HG02884 (cell line): ENCODE data around the gene PNLIPRP1.

ENCODE experiments used
- ATAC-seq: cut with Tn5 transposase; IDR thresholded peaks from one replicate; pipeline ENCODE4 v1.9.1; 2021; ENCODE audit warnings: mild to moderate bottlenecking, moderate library complexity; ENCODE audit not compliant: unreplicated experiment

Gene PNLIPRP1

DNA sequence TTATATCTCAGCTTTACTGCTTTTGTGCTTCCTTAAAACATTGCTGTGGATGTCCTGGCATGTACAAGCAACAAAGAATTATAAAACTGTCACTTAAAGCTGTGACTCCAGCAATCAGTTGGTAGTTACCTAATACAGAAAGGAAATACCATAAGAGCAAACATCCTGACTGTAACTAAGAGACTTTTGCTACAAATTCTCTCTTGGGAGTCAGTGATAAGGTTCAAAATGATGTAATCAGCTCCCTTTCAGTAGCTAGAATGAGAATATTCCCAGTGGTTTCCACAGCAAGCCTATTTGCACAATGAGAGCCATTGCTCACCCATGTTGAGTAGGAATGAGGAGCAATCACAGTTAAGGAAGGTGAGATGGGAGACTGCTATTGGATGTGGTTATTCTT is 7.6 kb downstream of the PNLIPRP1 start:
- no peak for ATAC-seq

DNA sequence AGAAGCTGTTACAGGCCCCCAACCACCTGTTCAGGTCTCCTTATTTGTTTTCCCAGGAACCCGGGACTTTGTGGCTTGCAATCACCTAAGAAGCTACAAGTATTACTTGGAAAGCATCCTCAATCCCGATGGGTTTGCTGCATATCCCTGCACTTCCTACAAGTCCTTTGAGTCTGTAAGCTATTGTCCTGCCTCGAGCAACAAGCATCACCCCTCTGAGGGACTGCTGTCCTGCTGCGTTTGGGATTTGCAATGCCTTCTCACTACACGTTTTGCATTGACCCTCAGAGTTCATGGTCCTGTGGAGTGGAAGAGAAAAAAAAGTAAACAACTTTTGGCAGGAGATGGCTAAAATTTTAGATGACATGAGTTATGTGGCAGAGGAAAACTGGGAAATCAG is 9.2 kb downstream of the PNLIPRP1 start:
- no peak for ATAC-seq

DNA sequence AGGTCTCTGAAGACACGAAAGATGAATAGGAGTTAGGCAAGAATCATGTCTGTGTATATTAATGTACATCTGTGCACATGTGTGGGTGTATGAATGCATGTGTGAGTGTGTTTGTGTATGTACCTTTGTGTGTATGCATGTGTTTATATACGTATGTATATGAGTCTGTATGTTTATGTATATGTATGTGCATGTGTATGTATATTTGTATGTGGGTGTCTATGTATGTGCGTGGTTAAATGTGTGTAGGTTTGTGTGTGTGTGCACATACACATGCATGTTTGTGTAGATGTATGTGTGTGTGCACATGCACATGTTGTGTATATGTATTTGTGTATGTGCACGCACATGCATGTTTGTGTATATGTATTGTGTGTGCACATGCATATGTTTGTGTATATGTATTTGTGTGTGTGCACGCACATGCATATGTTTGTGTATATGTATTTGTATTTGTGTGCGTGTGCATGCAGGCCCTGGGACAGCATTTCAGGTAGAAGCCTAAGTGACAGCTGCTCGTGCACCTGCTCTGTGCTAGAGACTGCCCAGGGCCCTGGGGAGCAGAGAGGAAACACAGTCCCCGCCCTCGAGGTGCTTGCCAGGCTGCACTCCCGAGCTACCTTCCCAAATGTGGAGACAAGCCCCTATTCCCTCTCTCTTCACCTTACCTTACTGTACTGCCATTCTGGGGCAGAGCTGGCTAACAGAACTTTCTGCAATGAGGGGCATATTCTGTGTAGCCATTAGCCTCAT is 12.1 kb downstream of the PNLIPRP1 start:
- no peak for ATAC-seq

DNA sequence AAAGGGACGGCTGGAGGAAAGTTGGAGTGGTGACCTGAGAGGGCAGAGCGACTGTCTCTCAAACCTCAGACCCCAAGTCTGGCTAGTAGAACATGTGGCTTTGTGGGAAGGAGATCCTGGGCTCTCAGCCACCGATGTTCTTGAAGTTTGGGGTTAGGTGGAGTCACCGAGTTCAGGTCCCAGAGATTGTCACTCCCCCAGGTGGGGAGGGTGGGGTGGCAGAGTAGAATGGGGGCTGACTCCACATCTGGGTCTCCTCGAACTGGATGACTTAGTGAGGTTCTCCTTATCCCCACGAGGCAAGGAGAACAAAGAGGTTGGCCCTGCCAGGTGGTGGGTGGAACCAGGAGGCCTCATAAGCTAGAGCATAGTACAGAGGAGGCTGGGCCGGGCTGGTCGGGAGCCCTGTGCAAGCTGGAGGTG is 15.3 kb downstream of the PNLIPRP1 start:
- no peak for ATAC-seq

DNA sequence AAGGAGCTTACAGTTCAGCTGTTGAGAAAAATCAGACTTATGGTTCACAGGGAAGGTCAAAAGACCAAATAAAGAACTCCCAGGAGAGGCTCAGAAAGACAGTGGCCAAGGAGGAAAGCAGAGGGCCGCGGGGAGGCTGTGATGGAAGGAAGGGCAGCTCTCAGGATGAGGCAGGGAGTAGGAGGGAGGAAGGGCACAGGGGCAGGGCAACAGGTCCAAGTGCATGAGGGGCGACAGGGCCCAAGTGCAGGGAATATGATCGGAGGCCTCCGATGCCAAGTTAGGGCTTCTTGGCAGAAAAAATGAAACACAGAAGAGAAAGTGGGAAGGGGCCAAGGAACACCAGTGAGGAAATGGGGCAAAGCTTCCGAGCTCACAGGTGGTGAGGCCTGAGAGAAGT is 16.6 kb downstream of the PNLIPRP1 start:
- no peak for ATAC-seq

DNA sequence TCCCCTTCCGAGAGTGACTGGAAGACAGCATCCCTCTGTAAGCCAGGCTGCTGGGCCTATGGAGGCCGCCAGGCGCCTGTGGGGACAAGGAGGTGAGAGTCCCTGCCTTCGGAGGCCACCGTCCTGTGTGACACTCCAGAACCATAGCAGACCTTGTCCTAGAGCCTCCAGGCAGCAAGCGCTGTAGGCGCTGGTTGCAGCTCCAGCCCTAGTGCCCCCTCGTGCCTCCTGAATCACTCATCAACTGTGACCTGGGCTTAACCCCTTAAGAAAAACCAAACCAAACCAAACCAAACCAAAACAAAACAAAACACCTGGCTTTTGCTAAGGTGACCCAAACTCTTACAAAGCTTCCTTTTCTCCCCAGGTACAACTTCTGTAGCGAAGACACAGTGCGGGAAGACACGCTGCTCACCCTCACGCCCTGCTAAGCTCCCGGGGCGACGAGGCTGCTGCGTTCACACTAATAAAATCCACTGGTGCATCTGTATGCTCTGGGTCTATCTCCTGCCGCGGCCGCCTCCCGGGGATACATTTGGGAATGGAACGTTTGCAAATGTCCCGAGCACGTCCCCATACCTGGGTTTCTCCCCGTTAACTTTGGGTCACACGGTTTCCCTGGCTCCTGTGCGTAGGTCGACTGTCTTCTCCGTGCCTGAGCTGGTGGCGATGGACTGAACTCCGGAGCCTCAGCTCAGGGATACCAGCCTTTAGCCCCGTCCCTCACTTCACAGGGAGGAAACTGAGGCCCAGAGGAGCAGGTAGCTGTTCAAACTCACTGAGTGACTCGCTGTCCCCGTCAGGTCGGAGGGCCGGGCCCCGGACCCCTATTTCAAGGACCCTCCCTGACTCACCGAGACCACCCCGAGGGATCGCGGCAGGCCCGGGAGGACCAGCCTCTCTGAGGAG is 18.2 kb downstream of the PNLIPRP1 start:
- ATAC-seq, result no peak

DNA sequence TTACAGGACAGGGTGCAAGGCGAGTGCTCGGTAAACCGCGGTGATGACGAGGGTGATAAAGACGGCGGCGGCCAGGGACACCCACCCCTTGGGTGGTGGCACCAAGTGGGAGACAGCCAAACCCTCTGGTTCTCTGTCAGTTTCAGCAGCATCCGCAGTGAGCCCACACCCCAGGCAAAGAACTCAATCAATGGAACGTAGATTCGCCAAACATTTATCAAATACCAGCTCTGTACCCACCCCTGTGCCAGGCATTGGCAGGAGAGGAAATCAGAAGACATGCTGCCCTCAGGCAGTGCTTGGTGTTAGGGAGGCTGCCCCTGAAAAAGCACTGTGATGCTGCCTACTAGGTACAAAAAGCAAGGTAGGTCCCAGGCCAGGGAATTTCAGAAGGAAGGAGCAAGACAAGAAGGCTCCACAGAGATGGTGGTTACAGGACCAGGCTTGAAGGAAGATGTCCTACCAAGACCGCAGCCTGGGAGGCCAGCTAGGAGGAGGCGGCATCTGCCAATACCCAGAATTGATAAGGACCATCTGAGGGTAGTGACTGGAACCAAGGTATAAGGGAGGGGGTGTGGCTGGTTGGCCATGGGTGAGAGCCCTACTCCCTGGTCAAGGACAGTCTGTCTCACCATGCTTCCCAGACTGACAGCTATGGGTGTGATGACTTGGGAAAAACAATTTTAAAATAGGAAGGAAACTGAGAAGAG is 19.8 kb downstream of the PNLIPRP1 start:
- ATAC-seq, result no peak

DNA sequence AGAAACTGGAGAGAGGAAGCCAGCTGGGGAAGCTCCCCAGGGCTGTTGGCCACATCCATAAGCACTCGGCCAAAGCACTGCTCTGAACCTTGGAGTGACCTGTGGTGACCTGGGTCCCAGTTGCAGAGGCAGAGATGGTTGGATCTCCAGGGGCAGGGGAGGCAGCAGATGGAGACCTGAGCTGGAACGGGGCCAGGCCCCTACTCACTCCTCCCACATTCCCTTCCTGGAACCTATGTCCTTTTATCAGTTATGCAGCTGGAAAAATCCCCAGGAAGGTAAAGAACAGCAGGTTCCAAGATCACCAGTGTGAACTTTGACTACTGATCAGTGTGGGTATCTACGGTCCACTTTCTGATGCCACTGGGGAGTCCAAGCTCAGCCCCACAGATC is 20.4 kb downstream of the PNLIPRP1 start:
- ATAC-seq, result no peak

DNA sequence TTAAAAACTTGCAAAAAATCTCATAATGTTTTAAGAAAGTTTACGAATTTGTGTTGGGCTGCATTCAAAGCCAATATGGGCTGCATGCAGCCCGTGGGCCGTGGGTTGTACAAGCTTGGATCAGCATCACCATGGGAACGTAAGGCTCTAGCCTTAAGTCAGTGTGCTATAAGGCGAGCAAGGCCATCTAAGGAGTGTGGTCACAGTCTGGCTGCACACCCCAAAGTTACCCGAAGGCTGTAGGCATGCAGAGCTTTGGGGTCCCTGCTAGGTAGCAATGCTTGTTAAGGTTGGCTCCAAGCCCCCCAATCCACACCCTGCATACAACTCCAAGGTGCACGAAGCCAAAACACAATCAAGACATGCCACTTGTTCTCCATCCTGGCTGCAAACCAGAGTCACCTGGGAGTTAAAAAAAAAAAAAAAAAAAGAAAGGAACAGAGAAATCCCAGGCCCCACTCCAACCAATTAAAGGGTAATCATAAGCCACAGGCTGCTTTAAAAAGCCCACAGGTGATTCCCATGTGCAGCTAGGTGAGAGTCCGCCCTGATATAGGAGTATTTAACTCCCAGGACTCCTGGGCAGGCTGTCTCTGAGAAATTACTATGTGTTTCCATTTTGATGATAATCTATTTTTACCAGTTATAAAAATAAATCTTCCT is 21.5 kb downstream of the PNLIPRP1 start:
- no peak for ATAC-seq

DNA sequence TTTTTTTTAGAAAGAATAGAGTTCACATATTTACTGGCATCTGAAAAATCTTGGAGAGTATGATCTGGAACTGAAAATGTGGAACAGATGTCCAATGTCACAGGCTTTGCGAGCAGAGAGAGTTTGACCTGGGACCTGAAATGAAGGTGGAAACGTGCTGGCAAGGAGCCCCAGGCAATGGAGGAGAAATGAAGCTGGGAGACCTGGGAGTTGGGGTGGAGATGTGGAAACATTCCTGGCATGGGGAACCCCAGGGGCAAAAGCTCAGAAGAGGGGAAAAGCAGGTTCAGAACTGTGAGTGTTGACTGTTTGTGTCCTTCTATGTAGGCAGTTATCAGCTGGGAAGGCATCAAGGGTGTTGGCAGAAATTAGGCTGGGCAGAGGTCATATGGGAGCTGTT is 22.7 kb downstream of the PNLIPRP1 start:
- ATAC-seq, result no peak

DNA sequence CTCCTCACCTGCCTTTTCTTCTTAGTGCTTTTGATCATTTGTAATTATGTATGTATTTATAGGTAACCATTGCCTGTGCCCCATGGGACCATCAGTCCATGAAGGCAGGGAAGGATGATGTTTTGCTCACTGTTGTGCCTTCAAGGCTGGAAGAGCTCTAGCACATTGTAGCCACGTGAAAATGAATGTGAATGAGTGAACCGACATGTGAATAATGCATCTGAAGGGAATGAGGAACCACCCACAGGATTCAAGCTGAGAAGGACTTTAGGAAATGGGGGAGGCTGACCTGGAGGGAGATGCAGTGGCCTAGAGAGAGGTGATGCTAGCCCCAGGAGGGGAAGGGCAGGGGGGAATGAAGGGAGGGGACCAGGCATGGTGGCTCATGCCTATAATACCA is 24.0 kb downstream of the PNLIPRP1 start:
- no peak for ATAC-seq

DNA sequence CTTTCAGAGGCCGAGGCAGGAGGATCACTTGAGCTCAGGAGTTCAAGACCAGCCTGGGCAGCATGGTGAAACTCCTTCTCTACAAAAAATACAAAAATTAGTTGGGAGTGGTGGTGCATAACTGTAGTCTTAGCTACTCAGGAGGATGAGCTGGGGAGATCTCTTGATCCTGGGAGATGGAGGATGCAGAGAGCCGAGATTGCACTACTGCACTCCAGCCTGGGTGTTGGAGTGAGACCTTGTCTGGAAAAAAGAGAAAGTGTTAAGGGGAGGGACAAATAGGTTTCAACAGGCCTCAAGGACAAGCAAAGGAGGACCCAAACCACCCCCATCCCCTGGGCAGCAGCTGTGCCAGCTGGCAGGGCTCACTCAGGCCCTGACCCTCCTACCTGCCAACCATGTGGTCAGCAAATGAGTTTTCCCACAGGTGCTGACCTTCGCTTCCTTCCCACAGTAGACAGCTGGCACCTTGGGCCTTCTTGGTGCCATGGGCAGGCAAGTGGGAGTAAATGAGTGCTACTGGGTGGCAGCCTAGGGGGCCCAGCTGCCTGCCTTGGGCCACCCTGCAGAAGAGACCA is 24.5 kb downstream of the PNLIPRP1 start:
- no peak for ATAC-seq

DNA sequence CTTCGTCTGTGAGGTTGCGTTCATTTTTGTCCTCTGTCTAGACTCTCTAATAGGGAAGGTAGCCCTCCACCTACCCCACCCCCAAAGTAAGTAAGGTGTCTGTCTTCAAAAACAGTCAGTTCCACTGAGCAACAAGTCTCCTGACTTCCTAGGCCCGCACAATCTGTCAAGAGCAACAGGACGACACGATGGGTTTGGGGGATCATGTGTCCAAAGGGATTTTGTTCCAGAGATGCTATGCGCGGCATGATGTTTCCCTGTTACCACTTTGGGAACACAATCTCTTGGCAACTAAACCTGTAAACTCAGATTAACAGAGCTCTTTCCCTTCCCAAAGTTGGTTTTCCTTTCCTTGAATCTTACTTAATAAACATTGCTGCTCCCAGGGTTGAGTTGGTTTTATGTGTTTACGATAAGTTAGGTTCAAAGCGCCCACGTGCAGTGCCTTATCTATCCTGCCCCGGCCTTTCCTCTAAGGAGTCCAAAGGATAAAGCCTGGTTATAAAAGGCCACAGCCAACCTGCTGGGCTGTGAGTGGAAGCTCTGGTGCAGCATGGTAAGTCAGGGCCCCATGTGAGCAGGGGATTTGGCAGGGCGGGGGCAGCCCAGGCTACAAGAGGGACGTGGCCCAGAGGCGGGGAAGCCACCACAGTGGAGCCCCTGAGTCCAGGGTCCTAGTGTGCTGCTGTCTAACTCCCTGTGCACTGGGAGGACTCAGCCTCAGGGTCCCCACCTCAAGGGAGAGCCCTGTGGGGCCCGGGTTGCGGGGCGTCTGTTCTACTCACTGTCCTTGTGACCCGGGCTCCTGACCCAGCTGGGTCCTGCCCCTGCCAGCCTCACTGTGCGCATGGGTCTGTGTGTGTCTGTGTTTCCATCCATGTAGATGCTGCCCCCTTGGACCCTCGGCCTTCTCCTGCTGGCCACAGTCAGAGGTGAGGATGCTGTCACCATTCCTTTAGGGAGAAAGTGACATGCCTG is 30.0 kb downstream of the PNLIPRP1 start, which contains the start of gene PNLIPRP2:
TSS of gene PNLIPRP2 (plus strand) at position 531 of the 978 bp plus-strand sequence.
- no peak for ATAC-seq

DNA sequence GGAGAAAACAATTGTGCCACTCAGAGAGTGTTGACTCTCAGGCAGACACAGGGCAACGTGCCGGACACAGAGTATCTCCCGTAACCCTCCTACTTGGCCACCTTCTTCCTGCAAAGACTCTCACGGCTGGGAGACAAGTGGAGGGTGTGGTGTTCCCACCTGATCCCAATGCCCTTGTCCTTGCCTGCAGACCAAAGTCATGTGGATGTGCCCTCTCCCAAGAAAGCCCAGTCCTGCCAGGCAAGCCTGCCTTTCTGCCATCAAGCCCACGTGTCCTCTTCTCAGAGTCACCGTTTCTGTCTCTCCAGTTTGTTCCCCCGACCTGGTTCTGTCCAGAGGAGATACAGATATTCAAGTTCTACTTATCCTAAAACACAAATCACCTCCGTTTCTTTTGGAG is 30.7 kb downstream of the PNLIPRP1 start:
- ATAC-seq, result no peak

DNA sequence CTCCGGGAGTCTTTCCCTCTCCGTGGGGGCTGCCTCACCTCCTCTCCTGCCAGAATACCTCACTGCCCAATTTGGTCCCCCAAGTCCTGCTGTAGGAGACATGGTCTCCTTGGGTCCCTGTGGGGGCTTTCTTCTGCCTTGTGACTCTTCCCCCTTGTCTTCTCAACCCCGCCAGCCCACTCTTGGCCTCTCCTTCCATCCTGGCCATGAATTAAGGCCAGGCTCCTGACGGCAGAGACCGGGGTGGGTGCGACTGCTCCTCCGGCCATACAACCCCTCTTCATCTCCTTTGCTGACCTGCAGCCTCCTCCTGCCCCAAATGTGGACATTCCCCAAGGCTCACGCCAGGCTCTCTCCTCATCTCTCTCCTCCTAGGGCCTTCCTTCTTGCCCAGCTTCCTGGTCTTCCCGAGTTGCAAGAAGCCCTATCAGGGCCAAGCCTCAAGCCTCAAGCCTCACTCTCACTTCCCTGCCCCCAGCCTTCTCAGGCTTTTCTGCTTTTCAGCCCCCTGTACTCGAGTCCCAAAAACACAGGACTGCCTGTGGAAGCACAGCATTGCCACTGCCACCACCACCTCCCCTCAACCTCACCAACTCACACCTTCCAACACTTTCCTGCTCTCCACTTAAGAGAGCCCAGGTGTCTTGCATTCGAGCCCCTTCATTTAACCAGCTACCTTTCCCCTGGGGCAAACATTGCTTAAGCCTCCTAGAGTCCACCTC is 31.3 kb downstream of the PNLIPRP1 start:
- no peak for ATAC-seq

DNA sequence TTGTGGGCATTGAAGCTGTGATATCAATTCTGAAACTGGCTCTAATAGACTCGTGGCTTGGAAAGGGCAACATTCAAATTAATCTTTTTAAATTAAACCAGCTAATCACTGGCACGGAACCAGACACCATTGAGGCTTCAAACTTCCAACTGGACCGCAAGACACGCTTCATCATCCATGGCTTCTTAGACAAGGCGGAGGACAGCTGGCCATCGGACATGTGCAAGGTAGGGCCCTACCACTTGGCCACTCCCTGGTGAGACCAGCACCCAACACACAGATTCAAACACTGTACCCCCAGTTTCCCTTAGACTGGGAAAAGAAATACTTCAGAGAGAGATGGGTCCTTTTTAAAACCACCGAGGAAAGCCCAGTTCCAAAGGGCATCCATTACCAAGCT is 35.1 kb downstream of the PNLIPRP1 start:
- ATAC-seq, result no peak

DNA sequence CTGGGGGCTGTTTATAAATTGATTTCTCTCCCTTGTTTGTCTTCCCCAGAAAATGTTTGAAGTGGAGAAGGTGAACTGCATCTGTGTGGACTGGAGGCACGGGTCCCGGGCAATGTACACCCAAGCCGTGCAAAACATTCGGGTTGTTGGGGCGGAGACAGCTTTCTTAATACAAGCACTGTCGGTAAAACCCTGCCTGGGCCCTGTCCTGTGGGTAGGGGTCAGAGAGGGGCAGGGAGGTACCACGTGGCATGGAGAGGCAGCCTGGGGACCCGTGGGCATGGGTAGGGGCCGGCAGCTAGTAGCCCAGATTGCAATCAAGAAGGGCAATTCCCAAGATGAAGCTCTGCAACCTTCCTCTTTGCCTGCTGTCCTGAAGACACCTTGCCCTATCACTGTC is 36.1 kb downstream of the PNLIPRP1 start:
- no peak for ATAC-seq

DNA sequence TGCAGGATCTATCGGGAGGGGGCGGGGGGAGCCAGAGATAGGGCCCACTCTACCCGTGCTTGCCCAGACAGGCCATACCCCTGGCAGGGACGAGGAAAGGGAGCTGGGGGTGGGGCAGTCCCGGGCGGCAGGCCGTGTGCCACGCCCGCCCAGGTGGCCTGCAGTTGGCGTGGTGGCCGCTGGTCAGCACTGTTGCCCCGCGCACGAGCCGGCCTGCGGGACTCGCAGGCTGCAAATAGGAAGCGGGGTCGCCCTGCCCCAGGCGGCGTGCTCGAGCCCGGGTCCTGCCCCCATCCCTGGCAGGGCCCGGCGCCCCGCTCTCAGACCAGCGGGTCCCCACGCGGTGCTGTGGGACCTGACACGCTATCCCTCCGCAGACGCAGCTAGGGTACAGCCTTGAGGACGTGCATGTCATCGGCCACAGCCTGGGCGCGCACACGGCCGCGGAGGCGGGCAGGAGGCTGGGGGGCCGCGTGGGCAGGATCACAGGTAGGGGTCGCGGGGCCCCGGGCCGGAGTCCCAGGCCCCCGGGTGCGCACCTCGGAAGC is 36.7 kb downstream of the PNLIPRP1 start:
- no peak for ATAC-seq
